AG10803 (cell line): ENCODE data around the gene DNAJB1.

ENCODE experiments used
- DNase-seq: peaks from one replicate; pipeline ENCODE4 v3.0.0; 2010; ENCODE audit warnings: low read depth
- H3K4me3 ChIP-seq: 2 replicates; pipeline ENCODE4 v1.5.1; 2011; ENCODE audit warnings: mild to moderate bottlenecking, low read length, control low read depth
- TF ChIP-seq, protein P1 (sequence below): conservative IDR thresholded peaks from 2 replicates; pipeline ENCODE4 v1.5.1; 2011; ENCODE audit warnings: mild to moderate bottlenecking, low read length, control low read depth, inconsistent platforms

DNAJB1 gene

DNA sequence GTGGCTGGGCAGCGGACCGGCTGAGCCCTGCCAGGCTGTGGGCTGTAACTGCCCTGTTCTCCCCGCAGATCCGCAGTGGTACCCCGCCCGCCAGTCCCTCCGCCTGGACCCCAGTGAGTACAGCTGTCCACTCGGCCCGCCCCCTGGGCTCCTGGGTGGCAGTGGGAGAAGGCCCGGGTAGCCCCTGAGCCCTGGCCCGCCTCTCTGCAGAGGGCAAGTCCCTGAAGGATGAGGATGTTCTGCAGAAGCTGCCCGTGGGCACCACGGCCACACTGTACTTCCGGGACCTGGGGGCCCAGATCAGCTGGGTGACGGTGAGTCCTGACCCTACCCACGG lies 45.4 kb upstream of the DNAJB1 start:
- DNase-seq, result no peak
- no peak overlapping the region for H3K4me3 ChIP-seq
- TF ChIP-seq, protein P1, sequence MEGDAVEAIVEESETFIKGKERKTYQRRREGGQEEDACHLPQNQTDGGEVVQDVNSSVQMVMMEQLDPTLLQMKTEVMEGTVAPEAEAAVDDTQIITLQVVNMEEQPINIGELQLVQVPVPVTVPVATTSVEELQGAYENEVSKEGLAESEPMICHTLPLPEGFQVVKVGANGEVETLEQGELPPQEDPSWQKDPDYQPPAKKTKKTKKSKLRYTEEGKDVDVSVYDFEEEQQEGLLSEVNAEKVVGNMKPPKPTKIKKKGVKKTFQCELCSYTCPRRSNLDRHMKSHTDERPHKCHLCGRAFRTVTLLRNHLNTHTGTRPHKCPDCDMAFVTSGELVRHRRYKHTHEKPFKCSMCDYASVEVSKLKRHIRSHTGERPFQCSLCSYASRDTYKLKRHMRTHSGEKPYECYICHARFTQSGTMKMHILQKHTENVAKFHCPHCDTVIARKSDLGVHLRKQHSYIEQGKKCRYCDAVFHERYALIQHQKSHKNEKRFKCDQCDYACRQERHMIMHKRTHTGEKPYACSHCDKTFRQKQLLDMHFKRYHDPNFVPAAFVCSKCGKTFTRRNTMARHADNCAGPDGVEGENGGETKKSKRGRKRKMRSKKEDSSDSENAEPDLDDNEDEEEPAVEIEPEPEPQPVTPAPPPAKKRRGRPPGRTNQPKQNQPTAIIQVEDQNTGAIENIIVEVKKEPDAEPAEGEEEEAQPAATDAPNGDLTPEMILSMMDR, result no peak

- TF ChIP-seq, protein P1, result no peak
- DNase-seq, result no peak
- no peak overlapping the region for H3K4me3 ChIP-seq
These were observed 44.7 kb upstream of the DNAJB1 start for GRCh38 chr19:14562660-14563589.

GRCh38 chr19:14561847-14562351 lies 43.7 kb upstream of the DNAJB1 start:
- TF ChIP-seq, protein P1, result no peak
- DNase-seq, result no peak
- H3K4me3 ChIP-seq, result no peak overlapping the region

DNA sequence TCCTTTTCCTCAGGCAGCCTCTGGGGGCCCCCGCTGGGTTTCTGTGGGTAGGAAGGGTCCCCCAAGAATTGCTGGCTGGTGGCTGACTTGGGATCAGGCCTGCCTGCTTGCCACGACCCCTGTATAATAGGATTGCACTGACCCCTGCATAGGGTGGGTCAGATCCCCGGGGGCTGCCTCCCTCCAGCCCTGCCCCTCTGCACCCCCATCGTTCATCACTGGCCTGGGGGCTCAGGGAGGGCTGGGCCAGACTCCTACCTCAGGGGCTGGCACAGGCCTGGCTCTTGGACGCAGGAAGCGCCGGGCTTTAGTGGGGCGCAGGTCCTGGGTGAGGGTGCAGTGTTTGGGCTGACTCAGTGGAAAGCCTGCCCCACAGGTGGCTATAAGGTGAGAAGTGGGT lies 43.1 kb upstream of the DNAJB1 start:
- no peak overlapping the region for H3K4me3 ChIP-seq
- TF ChIP-seq, protein P1, result no peak
- no peak for DNase-seq

DNA sequence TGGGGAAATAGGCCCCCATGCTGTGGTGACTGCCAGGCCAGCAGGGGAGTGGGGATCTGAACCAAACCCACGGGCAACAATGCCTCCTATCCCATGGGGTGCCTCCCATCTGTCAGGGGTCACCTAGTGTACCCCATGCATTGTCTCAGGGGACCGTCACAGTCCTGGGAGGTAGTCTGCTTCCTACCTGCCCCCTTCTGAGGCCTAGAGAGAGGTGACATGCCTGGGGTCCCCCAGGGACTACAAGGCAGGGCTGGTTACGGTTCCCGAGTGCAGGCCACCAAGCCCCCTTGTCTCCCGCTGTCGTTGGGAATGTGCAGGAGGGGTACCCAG lies 42.5 kb upstream of the DNAJB1 start:
- no peak for DNase-seq
- TF ChIP-seq, protein P1, result no peak

GRCh38 chr19:14559916-14560775 lies 41.9 kb upstream of the DNAJB1 start:
- TF ChIP-seq, protein P1, result no peak
- DNase-seq, result no peak
- H3K4me3 ChIP-seq, result no peak overlapping the region

More for the DNA sequence above, 42.5 kb upstream of the DNAJB1 start:
- H3K4me3 ChIP-seq, result no peak overlapping the region
